HG02759 (cell line): Measurements from ENCODE around the gene C9orf85.
"Not testable (repeated sequence)": the region's sequence is repeated elsewhere in the genome, so short reads cannot be mapped to it uniquely, and the experiment has no call there.

Experiments
- ATAC-seq: cut with Tn5 transposase; IDR thresholded peaks from one replicate; pipeline ENCODE4 v1.9.1; 2021; ENCODE audit warnings: mild to moderate bottlenecking, moderate library complexity; ENCODE audit not compliant: unreplicated experiment

The C9orf85 gene

DNA sequence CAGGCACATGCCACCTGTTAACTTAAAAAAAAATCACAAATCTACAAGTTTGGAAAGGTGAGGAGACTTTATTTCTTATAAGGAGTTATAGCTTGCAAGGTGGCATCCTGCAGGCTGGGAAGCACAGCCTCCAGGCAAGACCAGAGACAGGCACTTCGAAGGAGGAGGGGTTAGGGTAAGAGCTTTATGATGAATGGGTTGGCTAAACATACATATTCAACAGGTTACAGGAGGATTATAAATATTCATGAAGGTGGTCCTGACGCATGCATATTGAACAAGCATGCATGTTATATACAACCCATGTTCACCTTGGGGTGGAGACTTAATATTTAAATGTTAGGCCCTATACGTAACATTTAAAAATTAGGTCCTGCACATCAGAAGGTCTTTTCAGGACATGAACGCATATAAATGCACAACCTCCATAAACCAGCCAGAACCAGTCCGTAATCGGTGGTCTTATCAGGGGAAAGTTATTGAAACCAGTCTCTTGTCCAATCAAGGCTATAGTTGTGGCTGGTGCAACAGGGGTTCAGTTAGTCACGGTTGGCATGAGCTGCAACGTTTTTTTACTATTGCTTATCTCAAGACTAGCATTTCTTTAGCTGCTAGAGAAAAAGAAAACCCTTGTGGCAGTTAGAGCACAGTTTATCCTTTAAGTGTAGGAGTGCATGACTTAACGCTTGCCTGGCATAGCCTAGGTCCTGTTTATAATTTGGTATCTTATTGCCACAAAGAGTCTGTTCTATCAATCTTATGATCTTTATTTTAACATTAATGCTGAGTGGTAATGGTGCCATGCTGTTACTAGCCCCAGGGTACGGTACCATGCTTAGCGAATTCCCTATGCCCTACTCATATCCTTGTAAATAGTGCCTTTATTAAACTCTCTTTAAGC lies 76.3 kb downstream of the C9orf85 start:
- ATAC-seq, result no peak

DNA sequence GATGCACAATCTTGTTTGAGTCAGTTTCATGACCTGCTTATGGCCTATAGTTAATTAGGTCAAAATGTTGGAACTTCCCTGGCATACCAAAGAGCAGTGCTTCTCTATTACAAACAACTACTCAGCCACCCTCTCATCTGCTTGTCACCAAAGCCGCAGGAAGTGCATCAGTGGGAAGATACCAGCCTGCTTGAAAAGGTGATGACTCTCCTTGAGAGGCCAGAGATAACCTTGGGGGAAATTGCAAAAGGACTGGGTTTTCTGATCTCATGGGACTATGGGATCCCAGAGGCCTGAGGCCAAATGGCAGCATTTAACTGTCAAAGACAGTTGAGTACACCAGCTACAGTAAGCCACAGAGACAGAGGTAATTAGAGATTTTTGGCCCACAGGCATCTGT lies 79.0 kb downstream of the C9orf85 start:
- no peak for ATAC-seq

DNA sequence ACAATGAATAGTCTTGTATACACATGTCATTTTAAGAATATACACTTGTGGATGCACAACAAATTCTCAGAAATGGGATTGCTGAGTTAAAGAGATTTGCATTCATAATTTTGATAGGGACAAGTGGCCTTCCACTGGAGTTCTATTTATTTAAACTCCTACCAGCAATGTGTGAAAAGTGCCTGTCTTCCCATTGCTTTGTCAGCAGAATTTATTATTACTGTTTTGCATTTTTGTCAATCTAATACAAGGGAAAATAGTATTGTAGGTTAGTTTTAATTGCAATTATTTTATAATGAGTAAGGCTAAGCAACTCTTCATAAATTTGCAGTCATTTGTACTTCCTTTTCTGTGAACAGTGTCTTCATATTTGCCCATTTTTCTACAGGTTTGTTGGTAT lies 94.0 kb downstream of the C9orf85 start:
- no peak for ATAC-seq

DNA sequence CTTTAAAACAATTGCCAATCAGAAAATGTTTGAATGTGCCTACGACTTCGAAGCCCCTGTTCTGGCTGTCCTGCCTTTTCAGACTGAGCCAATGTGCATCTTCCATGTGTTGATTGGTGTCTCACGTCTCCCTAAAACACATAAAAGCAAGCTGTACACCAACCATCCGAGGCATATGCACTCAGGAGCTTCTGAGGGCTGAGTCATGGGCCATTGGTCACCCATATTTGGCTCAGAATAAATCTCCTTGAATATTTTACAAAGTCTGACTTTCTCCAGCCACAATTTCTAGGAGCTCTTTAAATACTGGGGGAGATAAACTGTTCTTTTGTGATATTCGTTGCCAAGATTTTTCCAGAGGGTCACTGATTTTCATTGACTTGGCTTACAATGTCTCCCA lies 95.1 kb downstream of the C9orf85 start:
- no peak for ATAC-seq

DNA sequence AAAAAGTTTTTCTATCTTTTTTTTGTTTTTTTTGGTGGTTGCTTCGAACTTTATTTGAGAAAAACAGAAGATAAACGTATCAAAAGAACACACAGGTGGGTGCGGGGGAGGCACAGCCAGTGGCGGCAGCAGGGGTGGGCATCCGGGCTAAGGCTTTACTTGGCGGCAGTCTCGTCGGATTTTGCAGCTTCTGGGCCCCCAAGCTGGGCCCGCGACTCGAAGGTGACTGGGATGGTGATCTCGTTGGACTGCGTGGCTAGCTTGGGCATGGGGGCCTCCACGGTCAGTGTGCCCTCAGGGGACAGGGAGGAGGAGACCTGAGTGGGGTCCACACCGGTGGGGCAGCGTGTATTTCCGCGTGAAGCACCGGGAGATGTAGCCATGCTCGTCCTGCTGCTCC lies 96.3 kb downstream of the C9orf85 start:
- ATAC-seq, result not testable (repeated sequence)

DNA sequence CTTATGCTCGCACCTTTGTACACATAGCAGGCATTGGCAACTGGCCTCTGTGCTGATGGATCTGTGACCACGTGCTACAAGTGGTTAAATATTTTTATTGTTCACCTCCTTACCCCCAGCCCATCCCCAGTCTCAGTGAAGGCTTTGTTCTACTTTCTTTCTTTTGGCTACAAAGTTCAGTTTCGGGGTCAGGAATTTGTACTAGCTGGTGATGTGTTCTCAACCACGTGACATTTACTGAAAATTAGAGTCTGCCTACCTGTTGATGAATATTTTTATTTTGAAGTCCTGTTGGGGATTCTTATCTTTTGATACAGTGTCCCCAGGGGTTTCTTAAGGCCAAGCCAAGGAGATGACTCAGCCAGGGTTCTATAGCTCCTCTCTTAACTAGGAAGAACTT lies 101.2 kb downstream of the C9orf85 start:
- ATAC-seq, result no peak

DNA sequence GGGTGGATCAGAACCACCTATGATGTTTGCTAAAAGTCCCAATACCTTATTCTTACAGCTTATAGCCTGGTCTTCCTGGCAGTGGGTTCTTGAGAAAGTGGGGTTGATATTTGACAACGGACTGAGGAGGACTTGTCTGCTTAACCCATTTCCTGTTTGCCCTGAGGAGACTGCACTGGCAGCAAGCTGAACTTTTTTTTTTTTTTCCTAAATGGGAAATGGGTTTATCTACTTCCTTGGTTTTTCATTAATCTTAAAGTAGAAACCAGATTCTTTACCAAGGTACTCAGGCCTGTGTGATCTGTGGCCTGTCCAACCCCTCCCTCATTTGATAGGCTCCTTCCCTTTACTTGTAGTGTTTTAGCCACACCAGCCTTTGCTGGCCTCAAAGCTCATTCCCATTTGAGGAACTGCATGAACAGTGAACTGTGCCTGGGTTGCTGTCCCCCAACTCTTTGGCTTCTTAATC lies 101.9 kb downstream of the C9orf85 start:
- no peak for ATAC-seq

DNA sequence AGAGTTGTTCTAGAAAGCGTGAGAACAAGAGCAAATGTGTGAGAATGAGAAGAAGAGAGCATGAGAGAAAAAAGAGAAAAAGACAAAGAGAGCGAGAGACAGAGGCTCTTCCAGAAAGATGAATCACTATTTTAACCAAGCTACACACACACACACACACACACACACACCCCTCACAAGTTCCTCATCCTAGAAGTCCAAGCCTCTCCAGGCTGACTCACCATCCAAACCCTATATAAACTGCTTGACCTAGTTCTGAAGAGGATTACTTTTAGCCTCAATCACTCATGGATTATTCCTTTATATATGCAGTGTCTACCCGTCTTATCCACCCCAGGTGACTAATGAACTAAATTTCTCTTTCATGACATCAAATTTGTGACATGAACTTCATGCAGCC lies 111.4 kb downstream of the C9orf85 start:
- no peak for ATAC-seq
